Trophoblast cell (in vitro differentiated cells and primary cell): ENCODE measurements around the gene RRAGD.

Experiments
- DNase-seq, 2 donors: peaks; one replicate each; pipeline ENCODE4 v3.0.0-alpha.2; 2016
- H2AFZ ChIP-seq: 2 replicates; pipeline ENCODE4 v1.6.1; 2013; ENCODE audit warnings: low read length, moderate library complexity, mild to moderate bottlenecking; ENCODE audit not compliant: insufficient read depth, poor library complexity
- H2AK5ac ChIP-seq: 2 replicates; pipeline ENCODE4 v1.6.1; 2013; ENCODE audit warnings: mild to moderate bottlenecking, low read length
- H2BK120ac ChIP-seq: 2 replicates; pipeline ENCODE4 v1.6.1; 2013; ENCODE audit warnings: low read length, mild to moderate bottlenecking, moderate library complexity; ENCODE audit not compliant: insufficient read depth, poor library complexity
- H2BK12ac ChIP-seq: 2 replicates; pipeline ENCODE4 v1.6.1; 2013; ENCODE audit warnings: mild to moderate bottlenecking, low read length, moderate library complexity
- H2BK5ac ChIP-seq: 2 replicates; pipeline ENCODE4 v1.6.1; 2013; ENCODE audit warnings: low read length, low read depth, moderate library complexity, mild to moderate bottlenecking; ENCODE audit not compliant: poor library complexity
- H3K14ac ChIP-seq: 2 replicates; pipeline ENCODE4 v1.6.1; 2013; ENCODE audit warnings: mild to moderate bottlenecking, low read length
- H3K18ac ChIP-seq: 2 replicates; pipeline ENCODE4 v1.6.1; 2013; ENCODE audit warnings: mild to moderate bottlenecking, low read length
- H3K23ac ChIP-seq: 2 replicates; pipeline ENCODE4 v1.6.1; 2013; ENCODE audit warnings: low read length
- H3K27ac ChIP-seq: 2 replicates; pipeline ENCODE4 v1.5.1; 2013; ENCODE audit warnings: low read depth, mild to moderate bottlenecking, inconsistent platforms, low read length, moderate library complexity
- H3K27me3 ChIP-seq: 2 replicates; pipeline ENCODE4 v1.6.1; 2013; ENCODE audit warnings: inconsistent platforms, mild to moderate bottlenecking, low read length, moderate library complexity; ENCODE audit not compliant: insufficient read depth
- H3K36me3 ChIP-seq, 2 experiments: 1 replicate in 1 of 2; 2 replicates in 1 of 2; pipeline ENCODE4 v1.6.1; 2013; ENCODE audit warnings: low read length in 2 of 2, mild to moderate bottlenecking in 2 of 2, moderate library complexity in 1 of 2; ENCODE audit not compliant: insufficient read depth in 2 of 2, control insufficient read depth in 1 of 2
- H3K4ac ChIP-seq: 2 replicates; pipeline ENCODE4 v1.6.1; 2013; ENCODE audit warnings: low read depth, mild to moderate bottlenecking, low read length, moderate library complexity
- H3K4me1 ChIP-seq, 2 experiments: 1 replicate in 1 of 2; 2 replicates in 1 of 2; pipeline ENCODE4 v1.6.1; 2013; ENCODE audit warnings: low read length in 2 of 2, mild to moderate bottlenecking in 2 of 2, moderate library complexity in 1 of 2; ENCODE audit not compliant: insufficient read depth in 2 of 2, control insufficient read depth in 1 of 2
- H3K4me2 ChIP-seq: 2 replicates; pipeline ENCODE4 v1.6.1; 2013; ENCODE audit warnings: inconsistent platforms, mild to moderate bottlenecking, low read length, moderate library complexity
- H3K4me3 ChIP-seq: 2 replicates; pipeline ENCODE4 v1.5.1; 2013; ENCODE audit warnings: mild to moderate bottlenecking, low read depth, low read length, inconsistent platforms
- H3K79me1 ChIP-seq: one replicate; pipeline ENCODE4 v1.6.1; 2013; ENCODE audit warnings: low read length
- H3K79me2 ChIP-seq: 2 replicates; pipeline ENCODE4 v1.6.1; 2013; ENCODE audit warnings: low read length, mild to moderate bottlenecking; ENCODE audit not compliant: control insufficient read depth, insufficient read depth, poor library complexity
- H3K9ac ChIP-seq: 2 replicates; pipeline ENCODE4 v1.6.1; 2013; ENCODE audit warnings: mild to moderate bottlenecking, low read length
- H3K9me3 ChIP-seq: 2 replicates; pipeline ENCODE4 v1.6.1; 2013; ENCODE audit warnings: low read depth, mild to moderate bottlenecking, control low read depth, inconsistent platforms, low read length; ENCODE audit not compliant: insufficient read depth
- H4K12ac ChIP-seq: 2 replicates; pipeline ENCODE4 v1.6.1; 2013; ENCODE audit warnings: low read depth, mild to moderate bottlenecking, low read length, moderate library complexity
- H4K8ac ChIP-seq: 2 replicates; pipeline ENCODE4 v1.6.1; 2013; ENCODE audit warnings: low read depth, mild to moderate bottlenecking, low read length, moderate library complexity
- H4K91ac ChIP-seq: one replicate; pipeline ENCODE4 v1.6.1; 2013; ENCODE audit warnings: low read depth, mild to moderate bottlenecking, low read length, moderate library complexity
- WGBS: extraction: QIAGEN DNeasy Blood & Tissue Kit; methylation state at CpG from one replicate; pipeline ENCODE4 v1.1.7; 2013; ENCODE audit warnings: missing lambda C conversion rate; ENCODE audit not compliant: insufficient read length, insufficient coverage; ENCODE audit errors: extremely low coverage; 5-methylcytosine and 5-hydroxymethylcytosine counted together

RRAGD gene

DNA sequence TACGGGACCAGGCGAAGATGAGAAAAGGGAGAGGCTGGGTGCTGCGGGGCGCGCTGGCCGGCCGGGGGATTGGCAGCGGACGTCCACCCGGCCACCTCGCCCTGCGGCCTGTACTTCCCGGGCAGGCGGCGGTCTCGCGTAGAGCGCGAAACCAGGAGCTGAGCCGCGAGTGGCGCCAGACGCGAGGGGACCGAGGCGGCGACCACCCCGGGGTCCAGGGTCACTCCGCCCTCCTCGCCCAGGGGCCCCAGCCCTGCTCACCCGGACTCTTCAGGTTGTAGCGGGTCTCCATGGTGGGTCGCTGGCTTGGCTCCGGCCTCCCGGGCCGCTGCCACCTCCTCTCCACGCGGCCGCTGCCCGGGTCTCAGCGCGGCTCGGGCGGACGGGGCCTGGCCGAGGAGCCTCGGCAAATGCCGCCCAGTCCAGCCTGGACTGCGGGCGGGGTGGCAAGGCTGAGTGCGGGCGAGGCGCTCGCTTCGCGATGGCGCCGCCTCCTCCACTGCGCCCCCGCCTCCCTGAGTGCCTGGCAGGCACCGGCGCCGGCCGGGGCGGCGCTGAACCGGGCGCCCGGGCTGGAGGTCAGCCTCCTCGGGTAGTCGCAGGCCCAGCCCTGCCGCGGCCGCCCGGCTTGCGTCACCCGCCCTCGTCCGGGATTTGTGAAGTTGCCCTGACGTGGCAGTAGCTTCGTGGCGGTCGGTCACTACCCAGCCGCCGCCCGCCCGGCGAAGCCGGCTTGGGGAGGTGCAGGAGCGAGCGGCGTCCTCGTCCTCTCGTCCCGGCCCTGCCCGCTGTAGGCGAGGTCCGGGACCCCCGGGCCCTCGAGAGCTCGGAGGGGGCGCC lies 59.6 kb downstream of the RRAGD start, which contains the start of gene UBE2J1:
Gene UBE2J1, minus strand, starts transcription at position 445 of the 840 bp plus-strand sequence. Its CDS starts 153 bp downstream, at position 292.
- peak within 1 kb of the TSS; percentile 92 for H2AFZ ChIP-seq
- peak within 1 kb of the TSS; percentile 99 for H3K4ac ChIP-seq
- DNase-seq = peak; percentile 97
- peak within 1 kb of the TSS; percentile 98 for H3K27ac ChIP-seq
- H4K12ac ChIP-seq = peak within 1 kb of the TSS; percentile 96
- peak within 1 kb of the TSS; percentile 99 for H3K14ac ChIP-seq
- H2BK12ac ChIP-seq = peak within 1 kb of the TSS; percentile 61
- no CpG with 5 or more reads among the region's 102 CpGs for WGBS
- peak within 1 kb of the TSS; percentile 93 for H4K91ac ChIP-seq
- peak within 1 kb of the TSS; percentile 98 for H2BK120ac ChIP-seq
- peak within 1 kb of the TSS; percentile 97 for H3K9ac ChIP-seq
- peak within 1 kb of the TSS; percentile 68 for H3K4me2 ChIP-seq
- peak within 1 kb of the TSS; percentile 91 for H3K4me3 ChIP-seq
- H3K9me3 ChIP-seq = no peaks in the 10 kb centered on the region
- peak within 1 kb of the TSS; percentile 99 for H2AK5ac ChIP-seq
- H3K79me2 ChIP-seq = peaks cover 31% of the 10 kb centered on the region
- peak within 1 kb of the TSS; percentile 96 for H4K8ac ChIP-seq
- H3K36me3 ChIP-seq = peaks cover 0 to 2% of the 10 kb centered on the region in 2 experiments
- no peaks in the 10 kb centered on the region for H3K27me3 ChIP-seq
- H2BK5ac ChIP-seq = peak within 1 kb of the TSS; percentile 98
- peaks cover 16 to 18% of the 10 kb centered on the region in 2 experiments for H3K4me1 ChIP-seq
- H3K79me1 ChIP-seq = peaks cover 39% of the 10 kb centered on the region
- peak within 1 kb of the TSS; percentile 98 for H3K18ac ChIP-seq
- H3K23ac ChIP-seq = no peak within 1 kb of the TSS

DNA sequence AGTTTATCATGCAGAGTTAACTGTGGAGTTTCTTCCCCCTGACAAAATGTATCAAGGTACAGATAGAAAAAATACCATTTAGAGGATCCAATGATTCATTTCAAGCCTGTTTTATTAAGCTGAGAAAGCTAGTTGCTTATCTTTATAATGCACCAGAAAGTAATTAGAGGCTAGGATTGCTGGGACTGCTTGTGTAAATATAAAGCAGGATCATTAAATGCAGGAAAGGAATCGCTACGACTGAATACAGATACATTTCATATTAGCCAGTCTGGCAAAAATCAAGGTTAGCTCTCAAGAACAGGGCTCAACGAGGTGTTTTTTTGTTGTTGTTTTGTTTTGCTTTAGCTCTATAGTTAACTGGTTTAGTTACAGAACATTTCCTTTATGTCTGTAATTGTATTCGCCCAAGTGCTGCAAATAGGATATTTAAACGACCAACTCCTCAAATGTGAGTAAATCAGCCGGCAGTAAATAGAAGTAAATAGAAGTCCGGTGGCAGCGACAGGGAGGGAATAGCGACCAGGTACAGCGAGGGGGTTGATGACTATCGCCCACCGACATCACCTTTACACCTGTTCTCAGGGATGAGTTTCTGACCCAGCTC lies 60.3 kb downstream of the RRAGD start:
- Histone ChIP-seq H3K23ac (no peak overlapping the region), H3K14ac (peak overlapping the region; percentile 99), H4K8ac (peak overlapping the region; percentile 83), H3K27ac (peak overlapping the region; percentile 98), H3K9ac (peak overlapping the region; percentile 97), H3K4me1 (peaks cover 16 to 18% of the 10 kb centered on the region in 2 experiments), H4K12ac (peak overlapping the region; percentile 50), H2AK5ac (peak overlapping the region; percentile 33), H3K36me3 (peaks cover 0 to 2% of the 10 kb centered on the region in 2 experiments), H2BK5ac (peak overlapping the region; percentile 89), H3K4me2 (peak overlapping the region; percentile 68), H3K27me3 (no peaks in the 10 kb centered on the region), H3K9me3 (no peaks in the 10 kb centered on the region), H2AFZ (peak overlapping the region; percentile 46), H3K4me3 (peak overlapping the region; percentile 91), H3K79me2 (peaks cover 33% of the 10 kb centered on the region), H2BK12ac (peak overlapping the region; percentile 44), H3K18ac (peak overlapping the region; percentile 98), H3K4ac (peak overlapping the region; percentile 95), H2BK120ac (peak overlapping the region; percentile 87), H3K79me1 (peaks cover 41% of the 10 kb centered on the region), H4K91ac (peak overlapping the region; percentile 93)
- WGBS = no CpG with 5 or more reads among the region's 12 CpGs
- no peak for DNase-seq

DNA sequence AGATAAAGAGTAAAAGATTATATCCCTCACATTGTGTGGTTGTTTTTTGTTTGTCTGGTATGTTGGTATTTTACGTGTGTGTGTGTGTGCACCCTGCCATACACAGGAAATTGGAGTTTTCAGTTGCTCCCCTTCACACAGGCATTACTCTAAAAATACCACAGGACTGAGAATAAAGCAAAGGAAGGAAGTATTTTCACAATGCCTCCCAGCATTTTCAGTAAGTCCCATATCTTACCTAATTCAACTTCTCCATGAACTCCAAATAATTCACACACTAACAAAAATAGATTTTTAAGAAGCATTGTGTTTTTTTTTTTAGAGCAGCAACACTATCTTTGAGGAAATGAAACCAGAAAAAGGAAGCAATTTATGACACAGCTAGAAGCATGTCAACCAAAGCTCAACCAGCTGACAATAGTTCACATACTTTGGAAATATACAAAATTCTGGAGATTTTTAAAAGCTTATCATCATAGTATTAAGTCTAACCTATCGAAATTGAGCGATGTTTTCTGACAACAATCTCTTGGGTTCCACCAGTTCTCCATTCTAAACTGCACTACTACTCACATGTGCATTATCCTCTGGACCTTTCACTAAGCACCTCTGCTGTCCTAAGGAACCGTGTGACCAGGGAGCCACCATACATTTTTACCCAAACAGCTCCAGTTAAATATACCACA lies 61.6 kb downstream of the RRAGD start:
- H2BK120ac ChIP-seq = no peak overlapping the region
- H3K4ac ChIP-seq = no peak overlapping the region
- no peak overlapping the region for H3K14ac ChIP-seq
- H3K9me3 ChIP-seq = no peaks in the 10 kb centered on the region
- H2AK5ac ChIP-seq = no peak overlapping the region
- H3K79me2 ChIP-seq = peaks cover 38% of the 10 kb centered on the region
- no CpG with 5 or more reads among the region's 4 CpGs for WGBS
- no peaks in the 10 kb centered on the region for H3K27me3 ChIP-seq
- peak overlapping the region; percentile 96 for H3K27ac ChIP-seq
- H2BK12ac ChIP-seq = no peak overlapping the region
- H3K79me1 ChIP-seq = peaks cover 50% of the 10 kb centered on the region
- H3K4me1 ChIP-seq = peaks cover 22 to 23% of the 10 kb centered on the region in 2 experiments
- peak overlapping the region; percentile 31 for H2BK5ac ChIP-seq
- H3K36me3 ChIP-seq = peaks cover 0 to 2% of the 10 kb centered on the region in 2 experiments
- H4K8ac ChIP-seq = no peak overlapping the region
- H3K9ac ChIP-seq = peak overlapping the region; percentile 83
- H3K4me3 ChIP-seq = peak overlapping the region; percentile 30
- no peak overlapping the region for H3K18ac ChIP-seq
- no peak overlapping the region for H4K91ac ChIP-seq
- H2AFZ ChIP-seq = no peak overlapping the region
- H3K23ac ChIP-seq = no peak overlapping the region
- no peak overlapping the region for H4K12ac ChIP-seq
- DNase-seq = peak; percentile 52 to 90
- H3K4me2 ChIP-seq = peak overlapping the region; percentile 74

DNA sequence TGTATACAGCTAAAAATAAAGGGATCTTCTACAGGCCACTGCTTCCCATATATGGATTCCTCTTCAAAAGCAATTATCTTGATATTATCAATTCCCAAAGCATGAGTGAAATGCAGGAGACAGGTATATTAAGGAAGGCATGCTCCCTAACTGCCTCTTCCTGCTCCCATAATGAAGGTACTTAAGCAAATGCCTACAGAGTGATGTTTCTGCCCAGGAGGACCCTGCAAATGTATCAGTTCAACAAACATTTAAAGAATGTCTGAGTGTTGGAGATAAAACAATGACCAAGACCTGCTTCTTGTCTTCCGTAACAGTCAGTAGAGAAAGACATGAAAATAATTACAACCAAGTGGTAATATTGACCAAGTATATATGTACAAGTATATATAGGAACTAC lies 63.7 kb downstream of the RRAGD start:
- Histone ChIP-seq H3K4me1 (peaks cover 27 to 34% of the 10 kb centered on the region in 2 experiments), H3K14ac (no peak overlapping the region), H3K18ac (no peak overlapping the region), H2BK5ac (no peak overlapping the region), H3K9ac (no peak overlapping the region), H3K27me3 (no peaks in the 10 kb centered on the region), H3K9me3 (no peaks in the 10 kb centered on the region), H3K36me3 (peaks cover 0 to 2% of the 10 kb centered on the region in 2 experiments), H3K4me3 (no peak overlapping the region), H4K91ac (no peak overlapping the region), H2BK120ac (no peak overlapping the region), H3K79me1 (peaks cover 55% of the 10 kb centered on the region), H3K4ac (no peak overlapping the region), H4K12ac (no peak overlapping the region), H3K4me2 (peak overlapping the region; percentile 37), H2BK12ac (no peak overlapping the region), H2AK5ac (no peak overlapping the region), H3K79me2 (peaks cover 46% of the 10 kb centered on the region), H3K27ac (peak overlapping the region; percentile 96), H3K23ac (no peak overlapping the region), H4K8ac (no peak overlapping the region), H2AFZ (no peak overlapping the region)
- WGBS = no CpG with 5 or more reads among the region's 1 CpG
- DNase-seq = peak; percentile 82 to 96
